ENCODE results near the gene TCEA2. TPM values are rescaled to one million over a fixed set of nuclear protein-coding genes. Genes with fewer than 3 reads are reported as not detected.

Gene TCEA2
- total RNA-seq, 2 donors from 2014 or later, result 30.1 to 48.6 TPM

GRCh38 chr20:64039293-64040160 is 23.5 kb upstream of the TCEA2 start:
- H3K4me1 ChIP-seq (ENCODE audit: control insufficient read depth in 1 of 2, low read depth in 2 of 2), result peaks cover 13 to 23% of the 10 kb centered on the region in 2 donors
- H3K27ac ChIP-seq, result no peak overlapping the region
- no peak for TF ChIP-seq CTCF (IDR thresholded peaks at IDR 0.05)
- peak overlapping the region; percentile 65 for H3K4me3 ChIP-seq
- ATAC-seq (ENCODE audit: insufficient number of reproducible peaks, low FRiP score, low read depth) (no peak), DNase-seq (ENCODE audit: low spot score) (no peak)
- H3K36me3 ChIP-seq, result no peaks in the 10 kb centered on the region
- H3K9me3 ChIP-seq, result no peaks in the 10 kb centered on the region
- no peaks in the 10 kb centered on the region for H3K27me3 ChIP-seq (replicated peaks; ENCODE audit: insufficient read depth)

- no peaks in the 10 kb centered on the region for H3K9me3 ChIP-seq
- no peak for DNase-seq (ENCODE audit: low spot score)
- H3K27me3 ChIP-seq (replicated peaks; ENCODE audit: insufficient read depth), result no peaks in the 10 kb centered on the region
- peaks cover 13 to 23% of the 10 kb centered on the region in 2 donors for H3K4me1 ChIP-seq (ENCODE audit: control insufficient read depth in 1 of 2, low read depth in 2 of 2)
- no peak overlapping the region for H3K4me3 ChIP-seq
- ATAC-seq (ENCODE audit: insufficient number of reproducible peaks, low FRiP score, low read depth), result no peak
- no peak for TF ChIP-seq CTCF (IDR thresholded peaks at IDR 0.05)
- no peaks in the 10 kb centered on the region for H3K36me3 ChIP-seq
- H3K27ac ChIP-seq, result no peak overlapping the region
Measured at GRCh38 chr20:64040231-64041039, 22.6 kb upstream of the TCEA2 start.

GRCh38 chr20:64041040-64041780 is 21.8 kb upstream of the TCEA2 start:
- no peaks in the 10 kb centered on the region for H3K9me3 ChIP-seq
- peak overlapping the region; percentile 66 for H3K4me3 ChIP-seq
- no peak overlapping the region for H3K27ac ChIP-seq
- DNase-seq (ENCODE audit: low spot score) (no peak), ATAC-seq (ENCODE audit: insufficient number of reproducible peaks, low FRiP score, low read depth) (no peak)
- no peaks in the 10 kb centered on the region for H3K36me3 ChIP-seq
- TF ChIP-seq CTCF (IDR thresholded peaks at IDR 0.05), result no peak
- H3K4me1 ChIP-seq (ENCODE audit: control insufficient read depth in 1 of 2, low read depth in 2 of 2), result peaks cover 13 to 23% of the 10 kb centered on the region in 2 donors
- no peaks in the 10 kb centered on the region for H3K27me3 ChIP-seq (replicated peaks; ENCODE audit: insufficient read depth)

- H3K4me1 ChIP-seq (ENCODE audit: control insufficient read depth in 1 of 2, low read depth in 2 of 2), result peaks cover 13 to 23% of the 10 kb centered on the region in 2 donors
- ATAC-seq (ENCODE audit: insufficient number of reproducible peaks, low FRiP score, low read depth), result no peak
Measured at GRCh38 chr20:64041781-64042053, 21.3 kb upstream of the TCEA2 start.

More at GRCh38 chr20:64041781-64042053, 21.3 kb upstream of the TCEA2 start:
- Histone ChIP-seq H3K4me3 (peak overlapping the region; percentile 66), H3K27ac (peak overlapping the region in 1 of 2 donors; percentile 28), H3K9me3 (no peaks in the 10 kb centered on the region), H3K36me3 (no peaks in the 10 kb centered on the region), H3K27me3 (replicated peaks; ENCODE audit: insufficient read depth) (no peaks in the 10 kb centered on the region)
- TF ChIP-seq CTCF (IDR thresholded peaks at IDR 0.05), result no peak
- no peak for DNase-seq (ENCODE audit: low spot score)

All from thoracic aorta (tissue), 2 donors.